Duodenal mucosa (tissue), 2 donors: ENCODE results near the gene EEF2.
"Not testable (repeated sequence)": the region's sequence is repeated elsewhere in the genome, so short reads cannot be mapped to it uniquely, and the experiment has no call there.

ENCODE experiments used
- H3K27ac ChIP-seq: one replicate; pipeline ENCODE4 v1.7.0; 2013; ENCODE audit warnings: low read depth, low read length
- H3K27me3 ChIP-seq, 2 donors: one replicate each; pipeline ENCODE4 v1.7.0; 2013; ENCODE audit warnings: low read length in 2 of 2, control low read depth in 1 of 2; ENCODE audit not compliant: insufficient read depth in 2 of 2, control insufficient read depth in 1 of 2
- H3K36me3 ChIP-seq, 2 donors: one replicate each; pipeline ENCODE4 v1.7.0; 2013; ENCODE audit warnings: low read length in 2 of 2, control low read depth in 1 of 2; ENCODE audit not compliant: insufficient read depth in 2 of 2, control insufficient read depth in 1 of 2
- H3K4me1 ChIP-seq, 2 donors: one replicate each; pipeline ENCODE4 v1.7.0; 2013; ENCODE audit warnings: low read length in 2 of 2, control low read depth in 1 of 2; ENCODE audit not compliant: insufficient read depth in 2 of 2, control insufficient read depth in 1 of 2
- H3K4me3 ChIP-seq, 2 donors: one replicate each; pipeline ENCODE4 v1.7.0; 2013; ENCODE audit warnings: low read length in 2 of 2, low read depth in 1 of 2
- H3K9ac ChIP-seq, 2 donors: one replicate each; pipeline ENCODE4 v1.7.0; 2013; ENCODE audit warnings: low read length in 2 of 2, low read depth in 1 of 2
- H3K9me3 ChIP-seq, 2 donors: one replicate each; pipeline ENCODE4 v1.7.0; 2013; ENCODE audit warnings: low read length in 2 of 2, control low read depth in 1 of 2; ENCODE audit not compliant: control insufficient read depth in 1 of 2

EEF2 gene

DNA sequence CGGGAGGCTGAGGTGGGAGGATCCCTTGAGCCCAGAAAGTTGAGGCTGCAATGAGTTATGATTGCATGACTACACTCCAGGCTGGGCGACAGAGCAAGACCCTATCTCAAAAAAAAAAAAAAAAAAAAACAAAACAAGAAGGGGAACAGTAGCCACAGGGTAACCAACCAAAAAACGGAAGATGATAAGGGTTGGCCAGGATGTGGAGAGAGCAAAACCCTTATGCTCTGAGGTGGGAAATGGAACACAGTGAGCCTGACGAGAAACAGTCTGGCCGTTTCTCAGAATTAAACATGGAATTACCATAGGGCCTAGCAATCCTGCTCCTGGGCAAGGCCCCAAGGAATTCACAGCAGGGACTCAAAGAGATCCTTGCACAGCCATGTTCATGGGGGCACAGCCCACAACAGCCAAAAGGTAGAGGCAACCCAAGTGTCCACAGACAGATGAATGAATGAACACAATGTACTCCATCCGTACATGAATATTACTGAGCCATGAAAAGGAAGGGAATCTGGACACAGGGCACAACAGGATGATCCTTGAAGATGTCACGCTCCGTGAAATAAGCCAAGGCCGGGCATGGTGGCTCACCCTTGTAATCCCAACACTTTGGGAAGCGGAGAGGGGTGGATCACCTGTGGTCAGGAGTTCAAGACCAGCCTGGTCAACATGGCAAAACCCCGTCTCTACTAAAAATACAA, 41.1 kb downstream of the EEF2 start:
- Histone ChIP-seq H3K9ac (no peak overlapping the region), H3K27ac (no peak overlapping the region), H3K36me3 (no peaks in the 10 kb centered on the region), H3K4me3 (no peak overlapping the region), H3K27me3 (no peaks in the 10 kb centered on the region), H3K9me3 (no peaks in the 10 kb centered on the region), H3K4me1 (no peaks in the 10 kb centered on the region)

DNA sequence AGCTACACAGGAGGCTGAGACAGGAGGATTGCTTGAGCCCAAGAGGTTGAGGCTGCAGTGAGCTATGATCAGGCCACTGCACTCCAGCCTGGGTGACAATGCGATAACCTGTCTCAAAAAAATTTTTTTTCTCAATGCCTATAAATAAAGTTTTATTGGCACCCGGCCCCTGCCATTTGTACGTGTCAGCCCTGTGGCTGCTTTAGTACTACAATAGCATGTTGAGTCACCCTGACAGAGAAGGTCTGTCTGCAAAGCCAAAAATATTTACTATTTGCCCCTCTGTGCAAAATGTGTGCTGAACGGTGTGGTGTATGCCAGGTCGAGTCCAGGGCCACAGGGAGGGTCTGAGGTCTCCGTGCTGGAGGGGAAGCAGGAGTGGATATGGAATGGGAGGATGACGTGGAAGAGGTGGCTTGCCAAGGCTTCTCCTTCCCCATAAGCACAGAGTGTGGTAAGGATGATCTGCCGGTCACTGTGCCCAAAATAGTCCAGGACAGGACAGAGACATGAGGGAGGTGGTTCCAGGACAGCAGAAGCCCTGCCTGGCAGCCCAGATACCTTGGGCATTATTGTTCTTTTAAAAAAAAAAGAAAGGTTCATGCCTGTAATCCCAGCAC, 42.4 kb downstream of the EEF2 start:
- no peaks in the 10 kb centered on the region for H3K27me3 ChIP-seq
- no peak overlapping the region for H3K9ac ChIP-seq
- H3K4me1 ChIP-seq = no peaks in the 10 kb centered on the region
- no peaks in the 10 kb centered on the region for H3K9me3 ChIP-seq
- no peak overlapping the region for H3K4me3 ChIP-seq
- H3K27ac ChIP-seq = no peak overlapping the region
- H3K36me3 ChIP-seq = no peaks in the 10 kb centered on the region

DNA sequence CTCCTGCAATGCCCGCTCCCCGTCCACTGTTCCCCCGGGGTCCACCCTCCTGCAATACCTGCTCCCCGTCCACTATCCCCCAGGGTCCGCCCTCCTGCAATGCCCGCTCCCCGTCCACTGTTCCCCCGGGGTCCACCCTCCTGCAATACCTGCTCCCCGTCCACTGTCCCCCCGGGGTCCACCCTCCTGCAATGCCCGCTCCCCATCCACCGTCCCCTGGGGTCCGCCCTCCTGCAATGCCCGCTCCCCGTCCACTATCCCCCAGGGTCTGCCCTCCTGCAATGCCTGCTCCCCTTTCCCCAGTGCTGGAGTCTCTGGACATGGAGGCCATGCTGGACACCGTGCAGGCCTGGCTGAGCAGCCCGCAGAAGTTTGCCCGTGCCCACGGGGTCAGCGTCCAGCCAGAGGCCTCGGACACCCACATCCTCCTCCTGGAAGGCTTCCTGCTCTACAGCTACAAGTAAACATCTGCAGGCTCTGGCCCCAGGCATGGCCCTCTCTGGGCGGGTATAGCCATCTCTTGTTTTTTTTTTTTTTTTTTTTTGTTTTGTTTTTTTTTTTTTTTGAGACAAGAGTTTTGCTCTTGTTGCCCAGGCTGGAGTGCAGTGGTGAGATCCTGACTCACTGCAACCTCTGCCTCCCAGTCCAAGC, 46.8 kb downstream of the EEF2 start:
- H3K4me1 ChIP-seq, H3K4me3 ChIP-seq, H3K27ac ChIP-seq, H3K27me3 ChIP-seq, H3K9me3 ChIP-seq, H3K36me3 ChIP-seq, H3K9ac ChIP-seq: not testable (repeated sequence)

DNA sequence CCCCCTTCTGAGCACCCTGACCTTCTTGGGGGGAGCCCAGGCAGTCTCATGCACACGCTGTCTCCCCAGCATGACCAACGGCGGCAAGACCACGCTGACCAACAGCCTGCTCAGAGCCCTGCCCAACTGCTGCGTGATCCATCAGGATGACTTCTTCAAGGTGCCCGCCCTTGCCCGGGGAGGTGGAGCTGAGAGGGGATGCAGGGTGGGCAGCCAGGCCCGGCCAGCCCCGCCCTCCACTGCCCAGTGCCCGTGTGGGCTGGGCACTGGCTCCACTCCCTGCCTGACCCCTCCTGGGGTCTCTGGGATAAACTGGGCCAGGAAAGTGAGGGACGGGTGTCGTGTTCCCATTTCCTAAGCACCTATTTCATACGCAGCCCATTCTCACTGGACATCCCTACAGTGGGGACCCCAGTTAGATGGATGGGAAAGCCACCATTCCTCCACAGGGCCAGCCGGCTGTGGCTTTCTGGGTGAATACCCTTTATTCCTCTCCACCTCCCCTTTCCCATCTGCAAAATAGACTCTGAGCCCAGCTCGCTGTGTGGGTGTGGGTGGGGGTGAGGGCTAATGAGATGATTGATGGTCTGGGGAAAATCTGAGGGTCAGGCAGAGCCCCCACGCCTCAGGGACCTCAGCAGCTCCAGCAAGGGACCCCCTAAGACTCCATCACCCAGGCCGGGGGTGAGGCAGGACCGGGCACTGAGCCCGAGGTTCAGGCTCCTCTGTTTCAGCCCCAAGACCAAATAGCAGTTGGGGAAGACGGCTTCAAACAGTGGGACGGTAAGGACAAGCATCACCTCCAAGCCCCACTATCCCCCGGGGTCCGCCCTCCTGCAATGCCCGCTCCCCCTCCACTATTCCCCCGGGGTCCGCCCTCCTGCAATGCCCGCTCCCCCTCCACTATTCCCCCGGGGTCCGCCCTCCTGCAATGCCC, 48.5 kb downstream of the EEF2 start:
- H3K9ac ChIP-seq = no peak overlapping the region
- H3K27ac ChIP-seq = no peak overlapping the region
- no peak overlapping the region for H3K4me3 ChIP-seq
- no peaks in the 10 kb centered on the region for H3K36me3 ChIP-seq
- no peaks in the 10 kb centered on the region for H3K9me3 ChIP-seq
- H3K4me1 ChIP-seq = no peaks in the 10 kb centered on the region
- peaks cover 0 to 9% of the 10 kb centered on the region in 2 donors for H3K27me3 ChIP-seq

DNA sequence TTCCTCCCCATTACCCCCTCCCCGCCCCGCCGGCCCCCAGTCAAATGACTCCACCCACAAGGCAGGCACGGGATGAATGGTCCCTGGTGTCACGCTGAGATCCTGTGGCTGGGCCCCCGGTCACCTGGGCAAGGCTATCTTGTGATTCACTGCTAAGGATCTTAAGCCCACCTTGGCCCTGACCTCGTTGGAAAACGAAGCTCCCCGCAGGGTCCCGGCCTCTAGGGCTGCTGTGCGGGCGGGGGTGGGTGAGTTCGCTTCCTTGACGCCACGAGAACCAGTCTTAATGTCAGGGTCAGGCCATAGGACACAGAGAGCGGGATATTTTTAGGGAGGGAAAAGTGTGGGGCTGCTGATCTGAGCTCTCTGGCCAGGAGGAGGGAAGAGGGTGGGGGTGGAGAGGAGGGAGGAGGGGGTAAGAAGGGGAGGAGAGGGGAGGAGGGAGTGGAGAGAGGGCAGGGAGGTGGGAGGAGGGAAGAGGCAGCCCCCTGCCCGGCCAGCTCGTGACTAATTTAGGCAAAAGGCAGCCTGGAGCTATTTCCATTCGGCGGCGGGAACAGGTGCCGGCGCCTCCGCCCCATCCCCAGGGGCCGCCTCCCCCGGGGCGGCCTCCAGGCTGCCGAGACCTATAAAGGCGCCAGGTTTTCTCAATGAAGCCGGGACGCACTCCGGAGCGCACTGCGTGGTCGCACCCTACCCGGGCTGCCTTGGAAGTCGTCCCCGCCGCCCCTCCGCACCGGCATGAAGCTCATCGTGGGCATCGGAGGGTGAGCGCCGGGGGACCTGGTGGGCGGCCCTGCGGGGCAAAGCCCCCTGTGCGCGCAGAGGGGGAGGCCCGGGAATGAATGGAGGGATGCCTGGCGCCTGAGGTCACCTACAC, 52.1 kb downstream of the EEF2 start, which contains the start of gene NMRK2:
NMRK2 (plus strand) TSS at position 139 of the 880 bp plus-strand sequence; CDS start at position 742, 603 bp downstream.
- H3K4me1 ChIP-seq = no peaks in the 10 kb centered on the region
- H3K27me3 ChIP-seq = peaks cover 0 to 9% of the 10 kb centered on the region in 2 donors
- H3K9ac ChIP-seq = no peak within 1 kb of the TSS
- H3K36me3 ChIP-seq = no peaks in the 10 kb centered on the region
- H3K9me3 ChIP-seq = no peaks in the 10 kb centered on the region
- no peak within 1 kb of the TSS for H3K27ac ChIP-seq
- no peak within 1 kb of the TSS for H3K4me3 ChIP-seq

DNA sequence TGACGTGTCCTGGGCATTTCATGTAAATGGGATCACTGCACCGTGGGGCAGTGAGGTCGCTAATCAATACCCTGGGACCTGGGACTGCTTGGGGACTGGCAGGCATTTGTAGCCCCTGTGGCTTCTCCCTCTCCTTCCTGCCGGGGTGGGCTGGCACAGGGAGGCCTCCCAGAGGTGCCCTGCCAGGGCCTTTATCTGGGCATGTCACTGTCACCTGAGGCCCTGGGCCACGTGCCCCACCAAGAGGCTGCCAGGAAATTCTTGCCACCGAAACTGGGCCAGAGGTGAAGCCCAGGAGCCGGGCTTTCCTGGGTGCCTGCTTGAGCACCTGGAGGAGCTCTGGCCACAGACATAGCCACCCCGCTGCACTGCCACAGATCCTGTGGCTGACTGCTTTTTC, 54.2 kb downstream of the EEF2 start:
- no peak overlapping the region for H3K4me3 ChIP-seq
- no peak overlapping the region for H3K9ac ChIP-seq
- H3K27me3 ChIP-seq = peaks cover 0 to 9% of the 10 kb centered on the region in 2 donors
- no peaks in the 10 kb centered on the region for H3K4me1 ChIP-seq
- no peaks in the 10 kb centered on the region for H3K9me3 ChIP-seq
- H3K36me3 ChIP-seq = no peaks in the 10 kb centered on the region
- H3K27ac ChIP-seq = no peak overlapping the region
